ENCODE measurements around the gene KLC3.

GRCh38 chr19:45355910-45356309 lies 15.4 kb downstream of the KLC3 start:
- TF ChIP-seq CTCF (IDR thresholded peaks at IDR 0.05) (no peak), POLR2A (IDR thresholded peaks at IDR 0.05) (no peak)
